PFSK-1 (cell line): ENCODE measurements around the gene FRMD4A.

Experiments used
- POLR2AphosphoS5 ChIP-seq: IDR thresholded peaks from 2 replicates; pipeline ENCODE4 v1.6.1; 2012; ENCODE audit warnings: low read depth, mild to moderate bottlenecking, control low read depth, low read length, moderate library complexity
- REST ChIP-seq, 2 experiments: IDR thresholded peaks; 2 replicates each; pipeline versions ENCODE4 v1.6.1 to v1.8.0; 2011 to 2012; ENCODE audit warnings: low read depth in 2 of 2, low read length in 2 of 2, control low read depth in 1 of 2, inconsistent platforms in 1 of 2, mild to moderate bottlenecking in 1 of 2, moderate library complexity in 1 of 2; ENCODE audit not compliant: insufficient read depth in 1 of 2
- SIN3A ChIP-seq: IDR thresholded peaks from 2 replicates; pipeline ENCODE4 v1.6.1; 2012; ENCODE audit warnings: mild to moderate bottlenecking, low read length, moderate library complexity, borderline replicate concordance; ENCODE audit not compliant: insufficient read depth

DNA sequence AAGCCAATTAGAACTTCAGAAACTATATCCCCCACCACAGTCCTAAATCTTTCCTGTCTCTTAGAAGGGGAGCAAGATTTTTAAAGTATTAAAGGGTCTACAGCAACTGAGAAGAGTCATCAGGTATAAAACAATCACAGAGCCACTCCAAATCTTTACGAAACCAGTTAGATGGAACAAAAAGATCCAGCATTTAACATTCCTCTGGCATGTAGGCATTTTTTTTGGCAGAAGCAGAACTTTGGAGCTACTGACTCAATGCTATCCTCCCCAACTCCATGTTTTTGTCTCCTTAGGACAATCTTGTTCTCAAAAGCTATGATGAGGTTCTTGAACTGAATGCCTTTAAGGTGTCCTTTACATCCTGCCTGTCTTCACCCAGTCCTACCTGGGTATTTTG lies 410.7 kb downstream of the FRMD4A start:
- TF ChIP-seq SIN3A, result no peak
- no peak for TF ChIP-seq REST (IDR thresholded peaks at IDR 0.05; ENCODE audit: insufficient read depth in 1 of 2, low read depth in 2 of 2, low read length in 2 of 2)
- TF ChIP-seq POLR2AphosphoS5, result no peak
